Smooth muscle cell (in vitro differentiated cells): ENCODE measurements around the gene FARS2. TPM values are rescaled to one million over a fixed set of nuclear protein-coding genes. Genes with fewer than 3 reads are reported as not detected.

ENCODE experiments used
- DNase-seq: peaks from one replicate; lab custom pipeline; 2025; ENCODE audit not compliant: unreplicated experiment; lab: John Stamatoyannopoulos, UW
- H2AFZ ChIP-seq: fragments of 200-600 bp; sonication (generic); 2 replicates; pipeline ENCODE4 v1.6.0; 2016; ENCODE audit warnings: antibody characterized with exemption, low read depth, mild to moderate bottlenecking
- H3F3A ChIP-seq: fragments of 200-600 bp; sonication (generic); 2 replicates; pipeline ENCODE4 v1.6.0; 2017; ENCODE audit warnings: antibody characterized with exemption, low read depth
- H3K27ac ChIP-seq: fragments of 200-600 bp; sonication (generic); 2 replicates; pipeline ENCODE4 v1.5.1; 2016; ENCODE audit warnings: low read depth, mild to moderate bottlenecking
- H3K27me3 ChIP-seq: fragments of 200-600 bp; sonication (generic); 2 replicates; pipeline ENCODE4 v1.6.1; 2016; ENCODE audit warnings: low read depth, mild to moderate bottlenecking
- H3K36me3 ChIP-seq: fragments of 200-600 bp; sonication (generic); 2 replicates; pipeline ENCODE4 v1.5.1; 2016; ENCODE audit warnings: low read depth
- H3K4me1 ChIP-seq: fragments of 200-600 bp; sonication (generic); 2 replicates; pipeline ENCODE4 v1.5.1; 2016; ENCODE audit warnings: low read depth
- H3K4me2 ChIP-seq: fragments of 200-600 bp; sonication (generic); 2 replicates; pipeline ENCODE4 v1.6.0; 2016; ENCODE audit warnings: mild to moderate bottlenecking
- H3K4me3 ChIP-seq: fragments of 200-600 bp; sonication (generic); 2 replicates; pipeline ENCODE4 v1.5.1; 2016; ENCODE audit warnings: mild to moderate bottlenecking
- H3K79me2 ChIP-seq: fragments of 200-600 bp; sonication (generic); 2 replicates; pipeline ENCODE4 v1.6.0; 2016; ENCODE audit warnings: low read depth, mild to moderate bottlenecking
- H3K9ac ChIP-seq: fragments of 200-600 bp; sonication (generic); 2 replicates; pipeline ENCODE4 v1.6.0; 2016; ENCODE audit warnings: low read depth
- H3K9me3 ChIP-seq: fragments of 200-600 bp; sonication (generic); replicated peaks from 2 replicates; pipeline ENCODE4 v1.5.1; 2016; ENCODE audit warnings: low read depth
- H4K20me1 ChIP-seq: fragments of 200-600 bp; sonication (generic); 2 replicates; pipeline ENCODE4 v1.6.0; 2016; ENCODE audit warnings: low read depth
- CTCF ChIP-seq: fragments of 200-600 bp; sonication (generic); IDR thresholded peaks from 2 replicates; pipeline ENCODE4 v1.5.1; 2017; ENCODE audit warnings: borderline replicate concordance, mild to moderate bottlenecking, antibody characterized with exemption; ENCODE audit not compliant: insufficient read depth, poor library complexity, severe bottlenecking
- WGBS: methylation state at CpG from one replicate; pipeline ENCODE4 v1.1.7; 2016; ENCODE audit warnings: low lambda C conversion rate; 5-methylcytosine and 5-hydroxymethylcytosine counted together
- polyA plus RNA-seq: library from polyadenylated mRNA; unstranded; fragments of >200 nt; fragmentation: Nextera tagmentation; extraction: Ambion mirVana; gene quantifications from 2 replicates; pipeline ENCODE4 v1.2.1, GENCODE V29; 2016
- total RNA-seq: library from RNA; depleted of rRNA; stranded (reverse); fragments of >200 nt; gene quantifications from 2 replicates; pipeline ENCODE4 v1.2.3, GENCODE V29; 2014

FARS2 gene
- total and polyA plus RNA-seq, 2 experiments from 2014 or later: 9.6 to 13.2 TPM

DNA sequence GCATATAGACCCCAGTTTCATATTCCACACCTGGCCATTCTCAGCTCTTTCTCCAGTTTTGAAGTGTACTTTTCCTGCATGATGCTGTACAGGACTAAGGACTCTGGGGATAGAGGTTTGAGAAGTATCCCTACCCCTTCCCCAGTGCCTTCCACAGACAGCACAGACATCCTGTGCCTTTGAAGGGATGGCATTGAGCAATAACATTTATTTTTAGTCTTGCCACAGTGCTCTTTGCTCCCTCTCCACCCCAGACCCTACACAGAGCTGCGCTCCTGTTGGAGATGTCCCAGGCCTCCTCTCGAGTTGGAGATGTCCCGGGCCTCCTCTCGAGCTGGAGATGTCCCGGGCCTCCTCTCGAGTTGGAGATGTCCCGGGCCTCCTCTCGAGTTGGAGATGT, 275.8 kb downstream of the FARS2 start:
- no peaks in the 10 kb centered on the region for H3K36me3 ChIP-seq
- no peak overlapping the region for H3K4me3 ChIP-seq
- no peak for DNase-seq
- no peaks in the 10 kb centered on the region for H3K4me1 ChIP-seq
- WGBS: 99% methylated on average over 8 of the region's 8 CpGs
- no peak overlapping the region for H3K27ac ChIP-seq
- no peak overlapping the region for H2AFZ ChIP-seq
- no peaks in the 10 kb centered on the region for H3K27me3 ChIP-seq
- peaks cover 16% of the 10 kb centered on the region for H4K20me1 ChIP-seq
- H3F3A ChIP-seq: no peaks in the 10 kb centered on the region
- no peaks in the 10 kb centered on the region for H3K79me2 ChIP-seq
- H3K9ac ChIP-seq: no peak overlapping the region
- H3K9me3 ChIP-seq: no peaks in the 10 kb centered on the region
- TF ChIP-seq CTCF: no peak
- no peak overlapping the region for H3K4me2 ChIP-seq

GRCh38 chr6:5537967-5538366, 276.7 kb downstream of the FARS2 start:
- H3K79me2 ChIP-seq: no peaks in the 10 kb centered on the region
- H3K4me3 ChIP-seq: no peak overlapping the region
- H3K4me1 ChIP-seq: no peaks in the 10 kb centered on the region
- H3K9ac ChIP-seq: no peak overlapping the region
- TF ChIP-seq CTCF: no peak
- H3K4me2 ChIP-seq: no peak overlapping the region
- no peaks in the 10 kb centered on the region for H3K36me3 ChIP-seq
- DNase-seq: no peak
- no peak overlapping the region for H3K27ac ChIP-seq
- H3K27me3 ChIP-seq: no peaks in the 10 kb centered on the region
- peaks cover 16% of the 10 kb centered on the region for H4K20me1 ChIP-seq
- no peak overlapping the region for H2AFZ ChIP-seq
- H3K9me3 ChIP-seq: no peaks in the 10 kb centered on the region
- H3F3A ChIP-seq: no peaks in the 10 kb centered on the region
- 50% methylated on average over 1 of the region's 1 CpG for WGBS

DNA sequence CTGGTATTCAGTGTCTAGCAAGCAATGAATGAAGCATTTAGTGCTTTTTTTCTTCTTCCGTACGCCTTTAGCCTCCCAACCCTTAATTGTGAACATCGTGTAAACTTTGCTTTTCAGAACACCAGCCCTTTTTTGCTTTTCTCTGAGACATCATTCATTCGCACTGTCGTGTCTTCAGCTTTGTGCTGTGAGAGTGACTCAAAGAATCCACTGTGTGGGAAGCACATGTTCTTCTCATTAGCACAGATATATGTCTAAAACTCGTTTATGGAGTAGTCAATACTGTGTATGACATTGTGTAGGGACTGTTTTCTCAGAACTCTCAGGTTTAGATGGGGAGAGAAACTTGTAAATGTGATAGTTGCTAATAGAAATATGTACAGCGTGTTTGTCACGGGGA, 279.1 kb downstream of the FARS2 start:
- Histone ChIP-seq H2AFZ (no peak overlapping the region), H3K9me3 (no peaks in the 10 kb centered on the region), H3K79me2 (no peaks in the 10 kb centered on the region), H3F3A (no peaks in the 10 kb centered on the region), H3K4me1 (no peaks in the 10 kb centered on the region), H3K4me2 (no peak overlapping the region), H3K9ac (no peak overlapping the region), H3K27me3 (no peaks in the 10 kb centered on the region), H3K36me3 (no peaks in the 10 kb centered on the region), H3K4me3 (no peak overlapping the region), H3K27ac (no peak overlapping the region), H4K20me1 (peaks cover 23% of the 10 kb centered on the region)
- no peak for DNase-seq
- WGBS: 69% methylated on average over 8 of the region's 8 CpGs
- no peak for TF ChIP-seq CTCF

DNA sequence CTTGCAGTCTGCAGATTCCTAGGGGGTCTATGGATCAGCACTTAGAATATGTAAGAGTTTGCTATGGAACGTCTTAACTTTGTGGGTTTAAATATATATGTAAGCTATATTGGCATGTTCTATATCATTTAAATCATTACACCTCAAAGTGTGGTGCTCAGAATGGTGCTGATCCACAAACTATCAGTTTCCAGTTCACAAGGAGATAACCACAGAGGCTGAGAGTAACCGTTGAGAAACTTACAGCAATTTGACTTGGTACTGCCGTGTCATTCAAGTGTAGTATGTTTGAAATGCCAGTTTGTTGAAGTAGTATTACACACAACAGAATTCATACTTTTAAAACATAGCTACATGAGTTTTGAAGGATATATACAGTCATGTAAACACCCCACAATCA, 279.7 kb downstream of the FARS2 start:
- H3K4me2 ChIP-seq: no peak overlapping the region
- no peaks in the 10 kb centered on the region for H3K9me3 ChIP-seq
- H3K4me3 ChIP-seq: no peak overlapping the region
- H3K79me2 ChIP-seq: no peaks in the 10 kb centered on the region
- DNase-seq: no peak
- H3K4me1 ChIP-seq: no peaks in the 10 kb centered on the region
- H3K27ac ChIP-seq: no peak overlapping the region
- H3K27me3 ChIP-seq: no peaks in the 10 kb centered on the region
- no peaks in the 10 kb centered on the region for H3K36me3 ChIP-seq
- TF ChIP-seq CTCF: no peak
- WGBS: 87% methylated on average over 3 of the region's 3 CpGs
- H4K20me1 ChIP-seq: peaks cover 23% of the 10 kb centered on the region
- H3K9ac ChIP-seq: no peak overlapping the region
- no peak overlapping the region for H2AFZ ChIP-seq
- no peaks in the 10 kb centered on the region for H3F3A ChIP-seq
